NCI-H460 (cell line): ENCODE measurements around the gene HDAC4. TPM values are rescaled to one million over a fixed set of nuclear protein-coding genes. Genes with fewer than 3 reads are reported as not detected.

ENCODE experiments used
- DNase-seq: peaks from one replicate; pipeline ENCODE4 v3.0.0-alpha.2; 2016; ENCODE audit warnings: low read depth; ENCODE audit errors: extremely low read depth
- total RNA-seq: library from RNA; depleted of rRNA; stranded (reverse); fragments of >200 nt; shearing (Covaris generic); gene quantifications from 2 replicates; pipeline ENCODE4 v1.2.3, GENCODE V29; 2014

The HDAC4 gene
- total RNA-seq, 1 experiment from 2014 or later = 21.0 TPM

DNA sequence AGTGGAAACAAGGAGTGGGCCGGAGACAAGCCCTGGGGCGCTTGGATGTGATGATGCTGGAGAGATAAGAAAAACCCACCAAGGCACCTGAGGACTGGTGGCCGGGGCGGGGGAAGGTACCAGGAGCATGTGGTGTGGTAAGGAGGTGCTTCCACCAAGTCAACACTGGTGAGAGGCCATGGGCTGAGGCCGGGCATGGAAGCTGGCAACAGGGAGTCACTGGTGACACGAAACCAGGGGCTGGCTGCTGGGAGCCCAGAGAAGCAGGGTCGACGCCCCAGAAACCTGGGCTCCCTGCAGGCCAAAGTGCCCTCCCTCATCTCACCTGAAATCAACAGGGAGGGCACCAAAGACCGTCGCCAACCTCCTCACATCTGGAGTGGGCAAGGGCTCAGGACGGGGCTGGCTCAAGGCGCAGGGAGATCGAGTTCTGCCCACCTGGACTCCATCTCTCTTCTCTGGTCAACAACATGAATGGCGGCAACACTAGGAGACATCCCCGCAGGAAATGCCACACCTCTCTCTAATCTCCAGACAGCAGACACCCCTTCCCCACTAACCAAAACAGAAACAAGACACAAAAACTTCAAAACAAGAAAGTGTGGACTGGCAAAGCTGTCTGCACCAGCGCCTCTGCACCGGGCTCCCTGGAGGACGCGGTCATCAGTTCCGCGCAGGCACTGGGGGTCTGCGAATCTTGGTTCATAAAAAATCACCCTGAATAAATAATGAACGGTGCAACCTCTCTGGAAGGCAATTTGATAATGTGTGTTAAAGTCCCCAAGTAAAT is 185.5 kb downstream of the HDAC4 start:
- no peak for DNase-seq

DNA sequence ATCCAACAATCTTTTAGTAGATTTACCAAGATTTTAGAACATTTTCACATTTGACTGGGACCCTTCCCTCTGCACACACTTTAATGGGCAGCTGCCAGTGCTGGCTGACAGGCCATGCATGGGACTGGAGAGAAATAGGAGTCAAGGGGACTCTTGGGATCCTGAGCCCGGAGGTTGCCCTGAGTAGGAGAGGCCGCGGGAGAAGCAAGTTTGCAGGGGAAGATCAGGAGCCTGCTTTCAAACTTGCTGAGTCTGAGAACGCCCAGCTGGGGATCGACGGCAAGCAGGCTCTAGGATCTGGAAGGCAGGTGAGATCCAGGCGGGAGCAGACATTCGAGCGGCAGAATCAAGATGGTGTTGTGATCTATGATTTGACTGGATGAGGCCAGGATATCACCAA is 186.1 kb downstream of the HDAC4 start:
- no peak for DNase-seq

DNA sequence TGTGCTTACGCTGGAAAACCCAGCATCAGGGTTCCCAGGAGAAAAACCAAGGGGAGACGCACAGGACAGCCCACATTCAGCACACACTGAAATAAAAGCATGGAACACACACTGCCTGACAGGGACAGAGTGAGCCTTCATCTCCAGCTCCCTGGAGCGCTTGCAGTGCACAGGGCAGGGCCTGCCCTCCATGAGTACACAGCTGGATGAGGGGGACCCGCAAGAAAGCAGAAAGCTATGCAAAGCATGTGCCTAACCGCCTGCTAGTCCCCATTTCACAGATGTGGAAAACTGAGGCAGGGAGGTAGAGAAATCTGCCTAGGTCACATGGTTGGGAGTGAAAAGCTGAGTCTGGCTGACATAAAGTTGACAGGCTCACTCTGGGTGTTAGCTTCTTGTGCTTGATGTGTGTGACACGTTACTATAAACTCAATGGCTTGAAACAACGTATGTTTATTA is 187.1 kb downstream of the HDAC4 start:
- no peak for DNase-seq

GRCh38 chr2:239212929-239213642 is 187.7 kb downstream of the HDAC4 start:
- DNase-seq = no peak

GRCh38 chr2:239212121-239212928 is 188.5 kb downstream of the HDAC4 start:
- DNase-seq = no peak

GRCh38 chr2:239211396-239212094 is 189.3 kb downstream of the HDAC4 start:
- no peak for DNase-seq

GRCh38 chr2:239209783-239210182 is 191.0 kb downstream of the HDAC4 start:
- no peak for DNase-seq

DNA sequence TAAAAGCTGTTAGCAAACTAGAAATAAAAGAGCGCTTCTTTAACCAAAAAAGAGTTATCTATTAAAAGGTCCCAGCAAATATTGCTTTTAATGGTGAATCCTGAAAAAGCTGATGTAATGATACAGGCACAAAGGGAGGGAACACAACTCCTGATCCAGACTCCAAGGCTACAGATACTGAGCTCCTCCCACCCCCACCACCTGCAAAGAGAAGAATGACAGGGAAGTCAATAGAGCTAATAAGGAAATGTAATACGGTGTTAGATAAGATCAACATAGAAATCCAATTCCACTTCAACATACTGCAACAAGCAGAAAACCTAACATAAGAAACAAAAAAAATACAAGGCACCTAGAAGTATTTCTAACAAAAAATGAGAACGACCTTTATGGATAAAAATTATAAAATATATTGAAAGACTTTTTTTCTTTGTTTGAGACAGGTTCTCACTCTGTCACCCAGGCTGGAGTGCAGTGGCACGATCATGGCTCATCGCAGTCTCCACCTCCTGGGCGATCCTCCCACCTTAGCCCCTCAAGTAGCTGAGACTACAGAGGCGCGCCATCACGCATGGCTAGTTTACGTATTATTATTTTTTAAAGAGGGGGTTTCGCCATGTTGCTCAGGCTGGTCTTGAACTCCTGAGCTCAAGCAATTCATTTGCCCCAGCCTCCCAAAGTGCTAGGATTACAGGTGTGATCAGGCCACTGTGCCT is 192.2 kb downstream of the HDAC4 start:
- no peak for DNase-seq

GRCh38 chr2:239206851-239207250 is 194.0 kb downstream of the HDAC4 start:
- no peak for DNase-seq

DNA sequence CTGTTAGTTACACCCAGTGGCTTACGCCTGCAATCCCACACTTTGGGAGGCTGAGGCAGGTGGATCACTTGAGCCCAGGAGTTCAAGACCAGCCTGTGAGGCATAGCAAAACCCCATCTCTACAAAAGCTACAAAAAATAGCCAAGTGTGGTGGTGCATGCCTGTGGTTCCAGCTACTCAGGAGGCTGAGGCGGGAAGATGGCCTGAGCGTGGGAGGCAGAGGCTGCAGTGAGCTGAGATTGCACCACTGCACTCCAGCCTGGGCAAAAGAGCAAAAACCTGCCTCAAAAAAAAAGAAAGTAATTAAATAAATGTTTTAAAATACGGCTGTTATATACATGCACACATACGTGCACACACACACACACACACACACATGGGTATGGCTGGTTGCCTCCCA is 194.8 kb downstream of the HDAC4 start:
- DNase-seq = no peak

DNA sequence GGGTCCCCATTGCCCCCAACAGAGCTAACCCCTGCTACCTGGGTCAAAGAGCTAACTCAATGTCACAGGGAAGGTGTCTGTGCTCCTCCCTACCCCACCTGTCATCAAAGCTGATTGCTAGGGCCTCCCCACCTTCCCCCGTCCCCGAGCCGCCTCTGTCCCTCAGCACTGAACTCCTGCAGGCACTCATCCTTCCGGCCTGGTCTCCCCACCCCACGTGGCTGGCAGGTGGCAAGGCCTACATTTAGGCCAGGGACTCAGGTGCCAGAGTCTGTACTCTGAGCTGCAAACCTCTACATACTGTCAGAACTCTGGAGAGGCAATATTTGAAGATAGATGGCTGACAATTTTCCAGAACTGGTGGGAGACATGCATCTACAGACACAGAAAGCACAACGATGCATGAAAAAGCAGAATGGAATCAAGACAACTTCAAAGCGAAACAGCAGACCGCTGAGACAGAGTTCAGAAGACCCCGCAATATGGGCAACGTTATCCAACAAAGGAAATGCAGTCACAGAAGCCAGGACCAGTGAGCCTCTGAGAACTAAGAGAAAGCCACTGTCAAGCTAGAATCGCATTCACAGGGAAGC is 195.8 kb downstream of the HDAC4 start:
- no peak for DNase-seq

- no peak for DNase-seq
Measured at GRCh38 chr2:239204136-239204875, 196.5 kb downstream of the HDAC4 start.

- no peak for DNase-seq
Measured at GRCh38 chr2:239203443-239204135, 197.2 kb downstream of the HDAC4 start.

DNA sequence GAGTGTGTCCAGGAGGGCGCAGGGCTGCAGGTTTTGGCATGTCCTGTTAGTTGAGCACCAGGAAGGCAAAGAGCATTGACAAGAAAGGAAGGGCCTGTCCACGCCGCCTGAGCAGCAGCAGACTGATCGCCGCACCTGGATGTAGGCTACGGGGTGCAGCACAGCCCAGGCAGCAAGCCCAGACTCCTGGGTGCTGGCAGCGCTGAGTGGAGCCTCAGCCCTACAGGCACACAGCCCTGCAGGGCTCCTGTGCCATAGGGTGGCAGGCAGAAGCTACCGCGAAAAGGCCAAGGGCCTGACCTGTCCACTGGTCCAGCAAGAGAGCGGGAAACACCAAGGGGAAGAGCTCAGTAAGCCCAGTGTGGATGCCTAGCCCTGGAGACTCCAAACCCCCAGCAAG is 198.0 kb downstream of the HDAC4 start:
- DNase-seq = no peak

GRCh38 chr2:239202343-239202742 is 198.5 kb downstream of the HDAC4 start:
- no peak for DNase-seq

DNA sequence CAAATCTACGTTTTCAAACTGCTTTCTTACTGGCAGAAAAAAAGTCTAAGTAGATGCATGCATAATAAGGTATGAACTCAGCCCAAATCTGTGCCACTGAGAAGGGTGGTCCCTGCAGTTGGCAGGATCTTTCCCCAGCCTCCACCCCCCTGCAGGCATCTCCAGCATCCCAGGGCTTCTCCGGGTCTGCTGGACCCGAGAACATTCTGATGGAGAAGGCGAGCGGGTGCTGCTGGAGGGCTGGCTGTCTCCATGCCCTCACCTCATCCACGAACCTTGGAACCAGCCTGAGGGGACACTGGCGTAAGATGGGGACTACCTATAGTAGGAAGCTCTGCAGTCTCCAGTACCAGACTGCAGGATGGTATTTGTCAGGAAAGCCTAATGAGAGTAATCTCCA is 198.9 kb downstream of the HDAC4 start:
- no peak for DNase-seq

DNA sequence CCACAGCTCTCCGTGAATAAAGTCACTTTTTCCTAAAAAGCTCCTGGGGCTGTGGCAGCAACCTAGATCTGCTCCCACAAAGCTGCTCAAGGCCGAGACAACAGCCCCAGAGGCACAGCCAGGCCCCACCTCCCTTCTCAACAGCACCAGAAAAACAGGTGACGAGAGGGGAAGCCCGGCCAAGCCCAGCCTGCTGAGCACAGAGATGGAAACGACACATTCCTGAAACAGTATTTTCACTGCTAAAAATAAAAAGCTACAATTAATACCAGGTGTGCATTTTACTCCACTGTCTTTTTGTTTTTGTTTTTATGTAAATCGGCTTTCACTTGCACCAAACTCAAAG is 199.3 kb downstream of the HDAC4 start:
- no peak for DNase-seq
